Right kidney (tissue), 1 donor: ENCODE results near the gene NOS1AP.

Source experiments
- DNase-seq: peaks from one replicate; pipeline ENCODE4 v3.0.0-alpha.2; 2016

Gene NOS1AP

GRCh38 chr1:162220009-162220539, 150.6 kb downstream of the NOS1AP start:
- DNase-seq, result no peak

- DNase-seq, result no peak
Measured at GRCh38 chr1:162222014-162222413, 152.5 kb downstream of the NOS1AP start.

GRCh38 chr1:162222730-162223129, 153.2 kb downstream of the NOS1AP start:
- no peak for DNase-seq

- DNase-seq, result no peak
Measured at GRCh38 chr1:162223488-162223887, 154.0 kb downstream of the NOS1AP start.

GRCh38 chr1:162224267-162224666, 154.8 kb downstream of the NOS1AP start:
- no peak for DNase-seq

GRCh38 chr1:162228586-162228985, 159.1 kb downstream of the NOS1AP start:
- DNase-seq, result no peak

- DNase-seq, result no peak
Measured at GRCh38 chr1:162229549-162229948, 160.1 kb downstream of the NOS1AP start.

GRCh38 chr1:162230096-162230495, 160.6 kb downstream of the NOS1AP start:
- no peak for DNase-seq

GRCh38 chr1:162230517-162230916, 161.0 kb downstream of the NOS1AP start:
- no peak for DNase-seq

- no peak for DNase-seq
Measured at GRCh38 chr1:162232034-162232711, 162.7 kb downstream of the NOS1AP start.

GRCh38 chr1:162233066-162233465, 163.6 kb downstream of the NOS1AP start:
- DNase-seq, result no peak

GRCh38 chr1:162233937-162234336, 164.4 kb downstream of the NOS1AP start:
- no peak for DNase-seq

- DNase-seq, result no peak
Measured at GRCh38 chr1:162234571-162234970, 165.1 kb downstream of the NOS1AP start.

- DNase-seq, result peak; percentile 50
Measured at GRCh38 chr1:162235241-162235800, 165.8 kb downstream of the NOS1AP start.

- no peak for DNase-seq
Measured at GRCh38 chr1:162236201-162236600, 166.7 kb downstream of the NOS1AP start.

GRCh38 chr1:162236618-162237017, 167.1 kb downstream of the NOS1AP start:
- no peak for DNase-seq

- no peak for DNase-seq
Measured at GRCh38 chr1:162240577-162240976, 171.1 kb downstream of the NOS1AP start.

GRCh38 chr1:162242804-162243203, 173.3 kb downstream of the NOS1AP start:
- DNase-seq, result no peak

- no peak for DNase-seq
Measured at GRCh38 chr1:162248854-162249535, 179.5 kb downstream of the NOS1AP start.

GRCh38 chr1:162250004-162250730, 180.7 kb downstream of the NOS1AP start:
- no peak for DNase-seq

- DNase-seq, result no peak
Measured at GRCh38 chr1:162251102-162251501, 181.6 kb downstream of the NOS1AP start.

GRCh38 chr1:162252214-162252613, 182.7 kb downstream of the NOS1AP start:
- DNase-seq, result no peak

- DNase-seq, result no peak
Measured at GRCh38 chr1:162253790-162254189, 184.3 kb downstream of the NOS1AP start.
